Liver (tissue), 3 donors: ENCODE data around the gene FTO.

Experiments
- CTCF ChIP-seq: fragments of 150-350 bp; IDR thresholded peaks from 2 replicates; pipeline ENCODE4 v1.5.1; 2017; ENCODE audit warnings: improper control_type of control experiment, low read depth, low read length; ENCODE audit not compliant: missing input control
- GABPA ChIP-seq, 2 donors: IDR thresholded peaks in 1 of 2; conservative IDR thresholded peaks in 1 of 2; 2 replicates each; pipeline ENCODE4 v1.6.1; 2016; ENCODE audit warnings: antibody characterized with exemption in 2 of 2, mild to moderate bottlenecking in 1 of 2, moderate library complexity in 1 of 2
- JUND ChIP-seq, 2 donors: IDR thresholded peaks; 2 replicates each; pipeline ENCODE4 v1.6.1; 2016; ENCODE audit warnings: antibody characterized with exemption in 2 of 2
- MAX ChIP-seq: IDR thresholded peaks from 2 replicates; pipeline ENCODE4 v1.6.1; 2016; ENCODE audit warnings: antibody characterized with exemption
- REST ChIP-seq: IDR thresholded peaks from 2 replicates; pipeline ENCODE4 v1.6.1; 2016; ENCODE audit warnings: antibody characterized with exemption, mild to moderate bottlenecking
- RXRA ChIP-seq, 2 donors: IDR thresholded peaks; 2 replicates each; pipeline ENCODE4 v1.6.1; 2017 to 2018; ENCODE audit warnings: antibody characterized with exemption in 2 of 2, mild to moderate bottlenecking in 1 of 2
- SP1 ChIP-seq: IDR thresholded peaks from 2 replicates; pipeline ENCODE4 v1.6.1; 2018; ENCODE audit warnings: antibody characterized with exemption, mild to moderate bottlenecking
- TAF1 ChIP-seq: conservative IDR thresholded peaks from 2 replicates; pipeline ENCODE4 v1.6.1; 2016; ENCODE audit warnings: antibody characterized with exemption, mild to moderate bottlenecking
- donor health status: healthy.
- donor health status: healthy.

- TF ChIP-seq CTCF = no peak
- TF ChIP-seq REST = no peak
- TF ChIP-seq JUND (IDR thresholded peaks at IDR 0.05) = no peak
- TF ChIP-seq MAX = no peak
- TF ChIP-seq RXRA (IDR thresholded peaks at IDR 0.05) = no peak
- TF ChIP-seq TAF1 = no peak
- TF ChIP-seq SP1 = no peak
- no peak for TF ChIP-seq GABPA (IDR thresholded peaks at IDR 0.05 in 1 of 2, conservative IDR thresholded peaks at IDR 0.05 in 1 of 2)
These were observed 33.6 kb downstream of the FTO start for GRCh38 chr16:53737552-53737951.
